HS-5 (cell line): Measurements from ENCODE around the gene ASPHD2.
"Not testable (repeated sequence)": the region's sequence is repeated elsewhere in the genome, so short reads cannot be mapped to it uniquely, and the experiment has no call there.

Source experiments
- DNase-seq: peaks from one replicate; pipeline ENCODE4 v3.0.0-alpha.2; 2012; ENCODE audit warnings: low read depth

Gene ASPHD2, protein sequence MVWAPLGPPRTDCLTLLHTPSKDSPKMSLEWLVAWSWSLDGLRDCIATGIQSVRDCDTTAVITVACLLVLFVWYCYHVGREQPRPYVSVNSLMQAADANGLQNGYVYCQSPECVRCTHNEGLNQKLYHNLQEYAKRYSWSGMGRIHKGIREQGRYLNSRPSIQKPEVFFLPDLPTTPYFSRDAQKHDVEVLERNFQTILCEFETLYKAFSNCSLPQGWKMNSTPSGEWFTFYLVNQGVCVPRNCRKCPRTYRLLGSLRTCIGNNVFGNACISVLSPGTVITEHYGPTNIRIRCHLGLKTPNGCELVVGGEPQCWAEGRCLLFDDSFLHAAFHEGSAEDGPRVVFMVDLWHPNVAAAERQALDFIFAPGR

DNA sequence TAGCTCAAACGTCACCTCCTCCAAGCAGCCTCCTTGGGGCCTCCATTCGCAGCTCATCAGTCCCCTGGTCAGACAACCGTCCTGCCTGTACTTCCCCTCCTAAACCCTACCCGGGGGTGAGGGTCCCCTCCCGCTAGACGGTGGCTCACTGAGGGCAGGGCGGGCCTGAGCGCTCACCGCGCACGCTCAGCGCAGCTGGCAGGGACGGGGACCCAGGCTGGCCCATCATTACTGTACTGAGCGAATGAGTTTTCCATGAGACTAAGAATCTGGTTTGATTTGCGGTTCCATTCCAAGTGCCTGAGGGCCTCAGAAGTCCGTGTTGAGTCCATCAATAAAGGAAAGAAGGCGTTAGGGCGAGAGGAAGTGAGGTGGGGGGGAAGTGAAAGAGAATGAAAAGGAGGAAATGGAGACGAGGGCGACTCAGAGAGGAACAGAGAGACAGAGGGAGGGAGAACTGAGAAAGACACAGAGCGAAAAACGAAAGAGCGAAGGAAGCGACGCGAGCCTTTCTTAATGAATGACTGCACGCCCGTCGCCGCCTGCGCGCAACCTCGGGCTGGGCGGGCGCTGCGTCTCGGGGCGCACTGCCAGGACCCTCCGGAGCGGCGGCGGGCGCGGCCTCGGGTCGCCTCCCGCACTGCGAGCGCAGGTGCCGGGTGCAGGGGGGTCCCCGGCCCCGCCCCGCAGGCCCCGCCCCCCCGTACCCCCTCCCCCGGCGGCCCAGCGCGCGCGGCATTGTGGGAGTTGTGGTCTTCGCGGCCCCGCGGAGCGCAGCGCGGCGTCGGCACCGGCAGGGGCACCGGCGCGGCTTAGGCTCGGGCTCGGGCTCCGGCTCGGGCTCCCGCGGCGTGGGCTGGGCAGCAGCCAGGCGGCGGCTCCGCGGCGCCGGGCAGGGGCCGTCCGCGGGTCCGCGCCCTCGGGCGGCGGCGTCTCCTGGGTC is at the start of gene ASPHD2:
ASPHD2 (plus strand) TSS at position 746 of the 943 bp plus-strand sequence. CDS start 4,356 bp downstream, outside the sequence.
- peak; percentile 18 for DNase-seq

DNA sequence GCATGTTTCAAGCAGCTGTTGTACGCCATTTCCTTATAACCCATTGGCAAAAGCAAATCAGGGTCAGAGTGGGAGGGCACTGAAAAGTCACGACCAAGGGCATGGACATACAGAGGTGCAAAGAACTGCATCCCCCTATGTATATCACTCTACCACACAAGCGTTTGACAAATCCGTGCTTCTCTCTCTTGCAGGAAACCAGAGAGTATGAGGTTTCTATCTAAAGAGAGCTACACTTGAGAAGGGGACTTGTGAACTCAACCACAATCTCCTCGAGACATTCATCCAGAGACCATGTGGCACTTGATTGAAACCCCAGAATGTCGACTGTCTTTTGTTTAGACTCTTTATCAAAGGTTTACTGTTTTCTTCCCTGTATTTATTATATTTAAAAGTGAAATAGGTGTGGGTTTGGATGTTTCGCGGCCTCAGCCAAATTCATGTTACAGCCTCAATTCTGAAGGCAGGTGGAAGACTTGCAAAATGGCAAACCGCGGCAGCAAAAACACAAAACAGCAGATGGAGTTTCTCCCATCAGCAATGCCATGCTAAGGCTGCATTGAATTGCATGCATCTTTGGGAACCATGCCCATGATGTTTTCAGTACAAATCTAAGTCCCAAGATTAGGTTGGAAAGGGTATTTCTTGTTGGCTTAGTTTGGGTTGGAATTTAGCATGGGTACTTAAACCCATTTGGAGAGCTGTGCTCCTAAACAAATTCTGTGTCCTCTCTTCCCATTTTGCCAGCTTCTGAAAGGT is 48.8 kb upstream of the ASPHD2 start:
- no peak for DNase-seq

DNA sequence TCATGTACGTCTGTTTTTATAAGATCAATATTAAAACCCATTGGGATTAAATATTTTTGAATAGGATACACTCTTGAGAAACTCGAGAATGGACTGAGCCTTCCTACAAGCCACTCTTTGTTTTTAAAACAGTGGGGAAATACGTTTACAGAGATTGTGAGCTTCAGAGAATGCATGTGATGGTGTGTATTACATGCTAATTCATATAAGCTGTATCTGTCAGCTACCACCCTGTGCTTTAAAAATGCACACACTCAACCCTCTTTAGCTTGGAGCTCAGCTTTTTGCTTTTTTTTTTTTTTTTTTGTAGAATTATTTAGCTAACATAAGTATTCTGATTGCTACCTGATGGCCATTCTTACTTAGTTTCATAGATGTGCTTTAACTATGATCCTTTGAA is 46.3 kb upstream of the ASPHD2 start:
- DNase-seq = no peak

DNA sequence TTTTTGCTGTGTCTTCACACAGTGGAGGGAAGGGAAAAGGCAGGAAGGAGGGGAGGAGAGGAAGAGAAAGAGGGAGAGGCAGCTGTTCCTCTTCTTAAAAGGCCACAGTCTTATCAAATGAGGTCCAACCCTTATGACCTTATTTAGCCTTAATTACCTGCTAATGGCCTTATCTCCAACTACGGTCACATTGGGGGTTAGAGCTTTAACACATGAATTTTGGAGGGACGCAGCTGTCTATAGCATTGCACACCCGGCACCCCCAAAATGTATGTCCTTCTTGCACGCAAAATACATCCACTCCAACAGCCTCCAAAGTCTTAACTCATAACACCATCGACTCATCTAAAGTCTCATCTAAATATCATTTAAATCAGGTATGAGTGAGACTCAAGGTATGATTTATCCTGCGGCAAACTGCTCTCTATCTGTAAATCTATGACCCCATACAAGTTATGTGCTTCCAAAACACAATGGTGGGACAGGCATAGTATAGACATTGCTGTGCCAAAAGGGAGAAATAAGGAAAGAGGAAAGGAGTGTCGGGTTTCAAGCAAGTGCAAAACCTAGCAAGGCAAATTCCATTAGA is 45.0 kb upstream of the ASPHD2 start:
- no peak for DNase-seq

DNA sequence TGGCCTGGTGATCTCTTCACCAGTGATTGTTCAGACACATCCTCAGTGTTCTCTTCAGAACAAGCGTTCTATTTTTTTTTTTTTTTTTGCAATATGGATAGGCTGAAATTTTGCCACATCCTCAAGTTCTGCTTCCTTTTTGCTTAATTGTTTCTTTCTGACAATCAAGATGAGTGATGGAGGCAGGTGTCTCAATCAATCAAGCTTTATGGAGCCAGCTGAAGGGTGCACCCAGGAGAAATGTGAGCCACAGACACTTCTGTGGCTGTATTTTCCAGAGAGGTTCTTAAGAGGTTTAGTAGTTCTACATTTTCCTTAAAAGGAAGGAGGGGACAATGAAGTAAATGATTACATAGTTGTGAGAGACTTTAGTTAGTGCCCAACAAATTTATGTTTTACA is 43.9 kb upstream of the ASPHD2 start:
- DNase-seq = no peak

DNA sequence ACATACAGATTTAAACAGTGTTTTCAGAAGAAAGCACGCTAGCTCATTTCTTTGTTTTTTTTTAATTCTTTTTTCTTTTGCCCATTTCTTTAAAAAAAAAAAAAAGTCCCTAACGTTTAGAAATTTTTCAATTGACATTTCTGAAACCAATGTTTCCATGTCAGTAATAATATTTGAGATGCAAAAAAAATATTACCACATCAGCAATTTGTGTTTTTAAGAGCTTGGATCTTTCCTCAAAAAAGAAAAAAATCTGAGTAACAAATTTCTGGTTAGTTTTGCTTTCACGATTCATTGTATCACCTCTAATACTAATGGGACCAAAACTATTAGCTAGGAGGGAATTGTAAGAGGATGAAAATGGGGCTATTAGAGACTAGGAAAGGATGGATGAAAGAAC is 39.9 kb upstream of the ASPHD2 start:
- no peak for DNase-seq

DNA sequence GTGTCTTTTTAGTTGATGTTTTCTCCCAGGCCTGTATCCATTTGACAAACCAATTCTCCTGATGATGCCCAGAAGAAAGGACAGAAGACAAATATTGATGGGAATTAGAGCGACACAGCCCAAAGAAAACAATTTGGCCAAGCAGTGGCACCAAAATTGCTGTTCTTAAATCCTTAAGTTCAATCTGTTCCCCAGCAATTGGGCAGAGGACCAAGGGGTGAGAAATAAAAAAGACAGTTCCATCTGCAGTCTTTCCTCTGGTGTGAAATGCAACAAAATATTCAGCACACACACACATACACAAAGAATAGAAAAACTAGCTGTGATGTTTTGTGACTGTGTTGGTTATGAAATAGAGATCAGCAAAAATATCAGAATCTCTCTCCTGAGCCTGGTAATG is 38.0 kb upstream of the ASPHD2 start:
- DNase-seq = no peak

DNA sequence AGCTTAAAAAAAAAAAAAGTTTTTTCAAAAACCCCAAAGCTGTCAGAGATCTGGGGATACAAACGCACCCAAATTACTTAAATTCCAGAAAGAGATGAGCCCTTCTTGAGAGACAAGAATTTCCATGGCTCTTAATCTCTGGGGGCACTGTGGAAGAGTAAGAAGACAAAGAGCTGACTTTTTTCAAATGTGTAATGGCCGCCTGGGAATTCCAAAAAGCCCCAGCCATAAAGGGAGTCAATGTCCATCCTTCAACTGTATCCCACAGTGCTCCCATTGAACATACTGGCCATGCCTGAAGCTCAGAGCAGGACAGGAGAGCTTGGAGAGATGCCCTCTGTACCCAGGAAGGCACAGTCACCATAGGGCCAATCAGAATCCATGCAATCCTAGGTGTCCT is 37.4 kb upstream of the ASPHD2 start:
- no peak for DNase-seq

DNA sequence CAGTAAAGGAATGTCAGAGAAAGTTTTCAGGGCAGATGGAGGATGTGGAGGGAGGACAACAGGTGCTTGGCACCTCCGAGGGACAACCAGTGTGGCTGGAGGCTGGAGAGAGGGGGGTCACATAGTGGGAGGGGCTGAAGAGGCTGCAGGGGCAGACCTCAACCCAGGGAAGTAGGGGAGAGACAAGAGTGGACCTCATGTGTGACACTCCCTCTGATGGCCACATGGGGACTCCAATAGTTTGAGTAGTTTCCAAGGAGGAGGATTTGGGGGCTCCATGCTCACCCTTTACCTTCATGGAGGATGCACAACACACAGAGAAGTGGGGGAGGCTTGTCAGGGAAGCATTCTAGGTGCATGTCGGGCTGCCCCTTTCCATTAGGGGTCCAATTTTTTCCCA is 35.1 kb upstream of the ASPHD2 start:
- no peak for DNase-seq

DNA sequence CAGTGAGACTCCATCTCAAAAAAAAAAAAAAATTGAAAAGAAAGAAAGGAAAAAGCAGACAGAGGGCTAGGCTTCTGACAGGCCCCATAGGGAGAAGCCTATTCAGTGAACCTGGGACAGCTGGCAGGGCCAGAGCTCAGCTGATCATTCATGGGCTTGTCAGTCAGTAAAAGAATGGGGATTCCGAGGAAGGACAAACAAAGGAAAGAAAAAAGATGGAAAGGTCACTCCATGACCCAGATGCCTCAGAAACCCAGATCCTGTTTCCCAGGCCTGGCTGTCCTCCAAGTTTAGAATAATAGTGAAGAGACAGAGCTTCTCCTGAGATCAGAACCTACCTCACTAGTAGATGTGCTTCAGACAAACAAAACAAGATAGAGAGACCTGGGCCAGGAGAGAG is 34.3 kb upstream of the ASPHD2 start:
- no peak for DNase-seq

DNA sequence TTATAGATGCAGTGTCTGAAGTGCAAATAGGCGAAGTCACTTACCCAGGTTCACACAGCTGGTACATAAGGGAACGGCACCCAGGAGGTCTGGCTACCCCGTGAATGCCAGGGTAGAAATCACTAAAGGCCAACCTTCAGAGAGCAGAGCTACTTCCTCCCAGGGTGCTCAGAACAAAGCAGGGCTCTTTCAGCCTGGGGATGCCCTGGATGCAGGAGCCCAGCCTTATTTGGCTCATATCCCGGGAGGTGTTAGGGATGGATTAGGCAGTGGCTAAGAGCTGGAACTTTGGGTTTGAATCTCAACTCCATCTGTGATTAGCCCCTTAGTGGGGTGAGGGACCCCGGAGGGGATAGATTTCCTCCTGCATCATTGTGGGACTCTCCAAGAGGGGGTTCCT is 33.1 kb upstream of the ASPHD2 start:
- DNase-seq = no peak

DNA sequence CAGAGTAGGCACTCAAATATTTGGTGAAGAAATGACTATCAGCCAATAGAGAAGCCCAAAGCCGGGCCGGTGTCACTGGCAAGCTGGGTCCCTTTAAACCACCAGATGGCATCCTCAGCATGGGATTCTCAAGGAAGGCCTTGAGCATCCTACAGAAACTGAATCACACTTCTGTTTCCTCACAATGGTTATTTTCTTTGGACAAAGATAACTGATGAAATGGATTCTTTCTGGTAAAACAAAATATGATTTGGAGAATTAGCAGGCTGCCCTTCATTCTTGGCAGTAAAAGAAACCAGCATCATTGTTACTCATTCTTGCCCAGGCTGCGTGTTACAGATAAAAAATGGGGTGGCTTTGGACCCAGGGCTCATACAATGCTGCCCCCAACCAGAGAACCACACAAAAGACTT is 30.3 kb upstream of the ASPHD2 start:
- peak; percentile 50 for DNase-seq

DNA sequence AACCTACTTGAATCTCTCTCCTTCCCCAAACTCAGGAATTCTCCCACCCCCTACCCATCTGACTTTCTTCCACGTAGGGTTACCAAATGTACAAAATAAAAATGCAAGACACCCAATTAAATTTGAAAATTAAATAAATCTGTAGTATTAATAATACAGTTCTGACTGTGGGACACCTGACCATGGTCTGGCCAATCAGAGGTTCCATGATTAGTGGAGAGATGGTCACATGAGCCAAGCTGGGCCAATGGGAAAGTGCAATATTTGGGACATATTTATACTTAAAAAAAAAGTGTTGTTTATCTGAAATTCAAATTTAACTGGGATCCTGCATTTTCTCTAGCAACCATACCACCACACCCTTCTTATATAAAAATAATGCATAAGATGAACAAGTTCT is 29.8 kb upstream of the ASPHD2 start:
- DNase-seq = no peak

DNA sequence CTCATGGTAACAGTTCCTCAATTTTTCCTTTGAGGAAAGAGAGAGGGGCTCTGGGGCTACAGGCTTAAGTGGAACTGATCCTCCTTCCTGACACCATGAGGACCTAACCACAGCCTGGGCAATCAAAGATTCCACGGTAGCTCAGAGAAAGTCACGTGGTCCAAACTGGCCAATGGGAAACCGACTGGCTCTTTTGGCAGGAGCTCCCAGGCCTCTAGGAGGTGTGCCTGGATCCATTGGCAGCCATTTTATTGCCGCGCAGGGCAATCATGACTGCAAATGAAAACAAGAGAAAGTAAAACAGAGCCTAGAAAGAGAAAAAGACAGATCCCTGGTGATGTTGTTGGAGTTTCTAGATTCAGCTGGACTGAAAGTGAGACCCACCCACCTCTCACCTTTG is 27.3 kb upstream of the ASPHD2 start:
- no peak for DNase-seq

DNA sequence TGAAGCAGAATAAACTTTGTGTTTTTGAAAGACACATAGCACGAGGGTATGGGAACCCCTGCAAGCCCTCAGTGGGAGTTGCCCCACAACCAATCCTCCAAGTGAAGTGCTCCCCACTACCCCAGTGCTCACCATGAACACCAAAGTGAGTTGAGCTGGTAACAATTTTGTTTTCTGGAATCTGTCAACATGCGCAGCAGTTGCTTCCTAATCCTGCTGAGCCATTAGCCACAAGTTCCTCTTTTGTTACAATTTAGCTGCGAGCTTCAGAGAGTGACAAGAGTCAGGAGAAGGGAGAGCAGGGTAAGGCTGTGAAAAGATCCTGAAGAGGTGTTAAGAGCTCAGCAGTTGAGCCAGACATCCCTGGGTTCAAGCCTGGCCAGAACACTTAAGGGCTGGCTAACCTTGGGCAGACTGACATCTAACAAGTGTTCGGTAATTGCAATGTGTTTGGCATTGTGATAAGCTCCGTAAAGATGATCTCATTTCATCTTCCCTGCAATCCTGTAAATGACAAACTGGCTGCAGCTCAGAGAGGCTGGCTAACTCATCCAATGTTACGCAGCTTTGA is 24.1 kb upstream of the ASPHD2 start:
- DNase-seq = no peak

DNA sequence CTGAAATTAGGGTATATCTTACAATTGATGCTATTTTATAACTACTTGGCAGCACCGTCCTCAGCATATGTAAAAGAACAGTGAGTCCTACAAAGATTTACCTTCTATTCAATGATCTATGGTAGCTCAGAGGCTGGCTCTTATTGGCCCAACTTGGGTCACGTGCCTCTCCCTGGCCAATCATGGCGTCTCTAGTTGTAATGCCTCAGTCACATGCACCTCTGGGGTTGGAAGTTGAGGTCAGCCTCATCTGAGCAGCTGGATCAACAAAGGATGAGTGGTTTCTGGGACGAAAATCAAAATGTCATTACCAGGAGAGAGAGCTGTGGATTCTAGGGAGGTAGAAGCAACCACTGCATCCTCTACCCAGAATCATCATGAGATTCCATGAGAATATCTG is 22.9 kb upstream of the ASPHD2 start:
- no peak for DNase-seq

DNA sequence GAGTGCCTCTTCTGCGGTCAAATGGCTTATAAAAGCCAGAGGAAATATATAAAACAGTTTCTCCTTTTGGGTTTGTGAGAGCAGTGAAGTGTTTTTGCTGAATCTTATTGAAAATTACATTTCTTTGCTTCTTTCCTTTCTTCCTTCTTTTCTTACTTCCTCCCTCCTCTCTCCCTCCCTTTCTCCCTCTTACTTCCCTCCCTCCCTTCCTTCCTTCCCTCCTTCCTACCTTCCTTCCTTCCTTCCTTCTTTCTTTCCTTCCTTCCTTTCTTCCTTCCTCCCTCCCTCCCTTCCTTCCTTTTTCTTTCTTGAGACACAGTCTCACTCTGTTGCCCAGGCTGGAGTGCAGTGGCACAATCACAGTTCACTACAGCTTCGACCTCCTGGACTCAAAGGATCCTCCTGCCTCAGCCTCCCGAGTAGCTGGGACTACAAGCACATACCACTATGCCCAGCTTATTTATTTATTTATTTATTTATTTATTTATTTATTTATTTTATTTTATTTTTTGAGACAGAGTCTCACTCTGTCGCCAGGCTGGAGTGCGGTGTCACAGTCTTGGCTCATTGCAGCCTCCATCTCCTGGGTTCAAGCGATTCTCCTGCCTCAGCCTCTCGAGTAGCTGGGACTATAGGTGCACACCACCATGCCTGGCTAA is 20.4 kb upstream of the ASPHD2 start:
- not testable (repeated sequence) for DNase-seq

DNA sequence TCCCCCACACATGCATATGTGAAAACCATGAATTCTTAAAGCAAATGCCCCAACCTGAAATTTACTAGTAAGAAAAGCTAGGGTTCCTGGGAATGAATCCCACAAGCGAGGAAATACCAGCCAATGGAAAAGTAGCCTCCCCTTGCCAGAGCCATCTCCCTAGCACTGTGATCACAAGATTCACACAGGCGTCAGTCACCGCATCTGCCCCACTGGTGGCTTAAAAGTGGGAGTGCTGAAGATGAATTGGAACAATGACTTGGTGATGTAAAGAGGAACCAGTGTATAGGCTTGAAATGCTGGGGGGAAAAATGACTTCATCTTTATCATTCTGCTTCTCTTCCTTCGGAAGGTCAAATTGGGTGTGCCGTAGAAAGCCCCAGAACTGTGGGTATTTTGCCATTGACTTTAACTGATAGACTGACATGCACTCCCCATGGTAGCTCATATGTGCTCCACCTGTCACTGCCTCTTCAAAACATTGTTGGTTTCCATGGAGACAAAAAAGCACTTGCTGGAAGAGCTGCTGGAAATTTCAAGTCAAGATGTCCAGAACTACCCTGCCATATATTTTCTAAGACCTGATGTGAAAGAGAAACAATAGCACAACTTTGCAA is 19.2 kb upstream of the ASPHD2 start:
- DNase-seq = no peak

DNA sequence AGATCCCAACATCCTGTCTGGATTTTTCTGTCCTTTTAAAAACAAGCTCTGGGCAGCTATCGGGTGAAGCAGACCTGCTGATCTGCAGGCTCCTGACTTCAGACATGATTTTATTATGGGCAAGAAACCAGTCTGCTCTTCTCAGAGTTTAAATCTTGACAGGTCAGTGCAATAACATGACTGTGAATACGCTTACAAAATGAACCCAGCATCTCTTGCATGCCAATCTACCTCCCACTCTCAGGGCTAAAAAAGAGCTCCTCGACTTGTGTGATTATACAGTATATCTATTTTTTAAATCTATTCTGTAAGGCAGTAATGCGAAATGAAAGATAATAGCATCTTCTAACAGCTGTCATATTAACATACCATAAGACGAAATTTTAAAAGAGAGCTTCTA is 18.7 kb upstream of the ASPHD2 start:
- DNase-seq = no peak

DNA sequence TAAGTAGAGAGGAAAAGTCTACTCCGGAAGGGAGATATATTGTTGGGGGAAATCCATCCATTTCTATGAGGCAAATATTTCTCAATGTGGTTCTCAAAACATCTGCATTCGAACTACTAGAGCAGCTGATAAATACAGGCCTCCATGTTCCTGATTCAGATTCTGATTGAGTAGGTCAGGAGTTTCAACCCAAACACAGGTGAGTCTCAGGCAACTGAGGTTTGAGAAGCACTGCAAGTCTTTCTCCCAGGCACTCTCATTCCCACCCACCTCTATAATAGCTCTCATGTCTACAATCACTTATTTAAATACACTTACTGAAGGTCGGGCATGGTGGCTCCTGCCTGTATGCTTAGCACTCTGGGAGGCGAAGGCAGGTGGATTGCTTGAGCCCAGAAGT is 14.7 kb upstream of the ASPHD2 start:
- no peak for DNase-seq

DNA sequence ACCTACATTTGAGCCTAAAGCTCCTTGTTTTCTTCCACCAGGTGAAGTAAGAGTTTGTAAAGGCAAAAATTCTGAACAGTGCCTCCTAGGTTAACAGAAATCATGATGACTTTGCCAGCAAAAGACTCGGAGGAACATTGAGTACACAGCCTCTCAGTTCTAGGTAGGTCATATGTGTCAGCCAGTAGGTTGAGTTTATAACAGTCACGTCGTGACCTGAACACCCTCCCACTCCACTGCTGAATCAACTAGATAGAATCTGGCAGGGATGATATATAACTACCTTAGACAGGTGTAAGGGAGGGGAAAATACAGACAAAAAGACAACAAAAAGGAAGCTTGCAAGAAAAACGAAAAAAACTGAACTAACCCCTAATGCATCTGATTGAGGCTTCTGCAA is 12.8 kb upstream of the ASPHD2 start:
- no peak for DNase-seq
